Astrocyte of the cerebellum (primary cell): ENCODE data around the gene BLOC1S3.

Experiments used
- DNase-seq: peaks from one replicate; pipeline ENCODE4 v3.0.0-alpha.2; 2011; ENCODE audit warnings: low read depth
- H3K4me3 ChIP-seq: 2 replicates; pipeline ENCODE4 v1.5.1; 2011; ENCODE audit warnings: mild to moderate bottlenecking, low read depth, low read length, moderate library complexity
- in situ Hi-C: cut with HindIII; loops from 2 replicates; pipeline ENCODE4 v1.10.0; 2017; ENCODE audit warnings: low sequenced_read_pairs
- TF ChIP-seq, protein P1 (sequence below): IDR thresholded peaks from 2 replicates; pipeline ENCODE4 v1.5.1; 2012; ENCODE audit warnings: low read length, low read depth, moderate library complexity, mild to moderate bottlenecking; ENCODE audit errors: missing control alignments

The BLOC1S3 gene

DNA sequence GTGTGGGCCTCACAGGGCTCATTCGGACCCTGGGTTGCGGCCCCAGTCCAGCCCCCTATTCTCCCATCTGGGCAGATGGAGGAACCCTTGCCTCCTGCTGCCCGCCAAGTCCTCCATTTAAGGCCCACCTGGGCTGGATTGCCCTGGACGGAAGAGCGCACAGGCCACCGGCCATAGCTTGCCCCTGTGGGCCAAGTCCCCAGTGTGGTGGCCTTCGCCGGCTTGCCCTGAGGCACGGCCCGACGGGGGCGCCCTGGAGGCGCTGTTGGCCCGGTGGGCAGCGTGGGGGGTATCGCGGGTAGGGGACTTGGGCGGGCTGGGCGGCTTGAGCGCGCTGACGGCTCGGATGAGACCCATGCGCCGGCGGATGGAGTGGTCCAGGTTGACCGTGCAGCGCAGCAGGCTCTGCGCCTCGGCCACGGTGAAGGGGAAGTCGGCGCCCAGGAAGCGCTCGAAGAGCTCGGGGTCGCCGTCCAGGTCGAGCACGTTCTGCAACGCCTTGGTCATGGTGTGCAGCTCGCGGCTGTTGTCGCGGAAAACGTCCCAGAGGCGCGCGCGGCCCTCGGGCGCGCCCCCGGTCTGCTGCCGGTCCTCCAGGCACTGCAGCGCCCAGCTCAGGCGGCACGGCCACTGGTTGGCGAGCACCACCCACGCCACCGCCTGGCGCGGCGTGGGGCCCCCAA is 26.6 kb upstream of the BLOC1S3 start:
- TF ChIP-seq, protein P1, sequence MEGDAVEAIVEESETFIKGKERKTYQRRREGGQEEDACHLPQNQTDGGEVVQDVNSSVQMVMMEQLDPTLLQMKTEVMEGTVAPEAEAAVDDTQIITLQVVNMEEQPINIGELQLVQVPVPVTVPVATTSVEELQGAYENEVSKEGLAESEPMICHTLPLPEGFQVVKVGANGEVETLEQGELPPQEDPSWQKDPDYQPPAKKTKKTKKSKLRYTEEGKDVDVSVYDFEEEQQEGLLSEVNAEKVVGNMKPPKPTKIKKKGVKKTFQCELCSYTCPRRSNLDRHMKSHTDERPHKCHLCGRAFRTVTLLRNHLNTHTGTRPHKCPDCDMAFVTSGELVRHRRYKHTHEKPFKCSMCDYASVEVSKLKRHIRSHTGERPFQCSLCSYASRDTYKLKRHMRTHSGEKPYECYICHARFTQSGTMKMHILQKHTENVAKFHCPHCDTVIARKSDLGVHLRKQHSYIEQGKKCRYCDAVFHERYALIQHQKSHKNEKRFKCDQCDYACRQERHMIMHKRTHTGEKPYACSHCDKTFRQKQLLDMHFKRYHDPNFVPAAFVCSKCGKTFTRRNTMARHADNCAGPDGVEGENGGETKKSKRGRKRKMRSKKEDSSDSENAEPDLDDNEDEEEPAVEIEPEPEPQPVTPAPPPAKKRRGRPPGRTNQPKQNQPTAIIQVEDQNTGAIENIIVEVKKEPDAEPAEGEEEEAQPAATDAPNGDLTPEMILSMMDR, result no peak
- no peak for DNase-seq
- peak overlapping the region; percentile 15 for H3K4me3 ChIP-seq
- in situ Hi-C loops, result no loop called here

DNA sequence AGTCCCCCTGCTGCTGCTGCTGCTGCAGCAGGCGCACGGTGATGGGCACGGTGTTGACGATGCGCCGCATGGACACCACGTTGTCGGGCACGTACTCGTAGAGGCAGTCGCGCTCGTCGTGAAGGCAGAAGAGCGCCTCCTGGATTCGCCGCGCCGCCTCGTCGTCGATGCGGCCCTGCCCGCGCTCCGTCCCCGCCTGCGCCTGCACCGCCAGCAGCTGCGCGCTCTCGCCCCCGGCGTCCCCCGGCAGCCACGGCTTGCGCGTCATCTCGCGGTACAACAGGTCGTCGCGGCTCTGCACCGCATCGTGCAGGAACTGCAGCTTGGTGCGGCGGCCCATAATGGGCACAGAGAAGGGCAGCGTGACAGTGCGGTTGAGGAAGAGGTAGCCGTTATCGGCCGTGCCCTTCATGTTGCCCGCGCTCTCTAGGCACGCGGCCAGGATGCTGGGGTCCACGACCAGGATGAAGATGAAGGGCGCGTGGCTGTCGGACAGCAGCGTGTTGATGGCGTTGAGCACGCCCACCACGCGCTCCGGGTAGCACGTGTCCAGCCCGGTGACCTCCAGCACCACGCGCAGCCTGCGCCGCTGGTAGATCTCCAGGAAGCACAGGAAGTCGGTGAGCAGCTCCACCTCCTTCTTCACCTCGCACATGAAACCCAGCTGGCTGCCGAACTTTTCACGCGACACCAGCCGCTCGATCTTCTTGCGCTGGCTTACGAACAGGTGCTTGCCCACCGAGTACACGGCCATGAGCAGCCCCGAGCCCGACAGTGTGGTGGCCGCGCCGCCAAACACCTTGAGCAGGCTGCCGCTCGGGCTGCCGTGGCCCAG is 25.9 kb upstream of the BLOC1S3 start:
- DNase-seq, result no peak
- TF ChIP-seq, protein P1, result no peak
- H3K4me3 ChIP-seq, result peak overlapping the region; percentile 15
- in situ Hi-C loops, result no loop called here

DNA sequence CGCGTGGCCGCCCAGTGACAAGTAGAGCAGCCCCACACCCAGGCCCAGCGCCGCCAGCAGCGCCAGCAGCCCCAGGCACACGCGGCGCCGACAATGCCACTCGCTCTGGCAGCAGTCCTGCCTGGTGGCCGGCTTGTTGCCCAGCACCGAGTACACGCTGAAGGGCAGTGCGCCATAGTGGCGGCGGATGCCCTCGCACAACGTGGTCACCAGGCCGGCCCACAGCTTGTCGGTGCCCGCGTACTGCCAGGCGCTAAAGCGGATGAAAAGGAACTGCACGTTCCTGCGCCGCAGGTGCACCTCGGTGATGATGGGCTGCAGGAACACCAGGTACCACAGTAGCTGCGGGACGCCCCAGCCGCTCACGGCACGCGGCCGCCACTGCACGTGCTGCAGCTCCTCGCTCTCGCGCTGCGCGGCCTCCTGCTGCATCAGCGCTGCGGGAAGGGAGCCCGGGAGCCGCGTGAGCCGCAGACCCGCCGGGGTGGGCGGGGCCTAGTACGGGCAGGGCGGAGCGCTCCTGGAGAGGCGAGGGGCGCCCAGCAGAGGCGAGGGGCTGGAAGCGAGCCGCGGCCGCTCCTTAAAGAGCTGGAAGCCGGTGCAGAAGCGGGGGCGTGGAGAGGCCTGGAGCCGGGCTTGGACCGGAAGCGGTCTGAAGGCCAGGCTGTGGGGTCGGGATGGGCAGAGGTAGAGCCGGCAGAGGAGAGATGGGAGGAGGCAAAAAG is 25.1 kb upstream of the BLOC1S3 start:
- TF ChIP-seq, protein P1, result no peak
- DNase-seq, result no peak
- H3K4me3 ChIP-seq, result peak overlapping the region; percentile 15
- in situ Hi-C loops, result no loop called here

DNA sequence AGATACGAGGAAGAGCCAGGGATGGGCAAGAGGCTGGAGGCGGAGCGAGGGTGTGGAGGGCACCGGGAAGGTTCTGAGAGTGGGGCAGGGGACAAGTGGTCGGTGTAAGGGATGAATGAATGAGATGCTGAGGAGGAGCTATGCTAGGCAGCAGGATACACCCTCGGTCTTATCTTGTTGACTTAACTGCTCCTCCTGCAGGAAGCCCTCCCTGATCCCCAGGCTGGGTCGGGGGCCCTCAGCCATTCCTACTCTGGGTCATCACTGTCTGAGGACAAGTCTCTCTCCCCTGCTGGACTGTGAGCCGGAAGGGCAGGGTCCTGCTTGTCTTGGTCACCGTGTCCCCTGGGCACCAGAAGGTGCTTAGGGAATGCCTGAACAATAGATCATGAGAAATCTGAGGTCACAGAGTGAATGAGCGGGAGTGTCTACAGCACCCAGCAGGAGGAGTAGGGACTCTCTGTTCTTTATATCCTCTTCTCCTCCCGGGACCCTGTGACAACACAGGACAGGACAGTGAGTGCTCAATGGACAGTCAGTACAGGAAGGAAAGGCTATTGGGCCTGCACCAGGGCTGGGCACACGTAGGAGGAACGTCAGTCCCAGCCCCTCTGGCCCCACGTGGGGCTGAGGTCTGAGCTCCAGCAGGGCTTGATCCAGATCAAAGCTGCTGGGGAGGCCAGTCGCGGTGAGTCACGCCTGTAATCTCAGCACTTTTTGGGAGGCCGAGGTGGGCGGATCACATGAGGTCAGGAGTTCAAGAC is 24.3 kb upstream of the BLOC1S3 start:
- peak; percentile 59 for DNase-seq
- TF ChIP-seq, protein P1, result no peak
- in situ Hi-C loops, result no loop called here
- H3K4me3 ChIP-seq, result peak overlapping the region; percentile 4

DNA sequence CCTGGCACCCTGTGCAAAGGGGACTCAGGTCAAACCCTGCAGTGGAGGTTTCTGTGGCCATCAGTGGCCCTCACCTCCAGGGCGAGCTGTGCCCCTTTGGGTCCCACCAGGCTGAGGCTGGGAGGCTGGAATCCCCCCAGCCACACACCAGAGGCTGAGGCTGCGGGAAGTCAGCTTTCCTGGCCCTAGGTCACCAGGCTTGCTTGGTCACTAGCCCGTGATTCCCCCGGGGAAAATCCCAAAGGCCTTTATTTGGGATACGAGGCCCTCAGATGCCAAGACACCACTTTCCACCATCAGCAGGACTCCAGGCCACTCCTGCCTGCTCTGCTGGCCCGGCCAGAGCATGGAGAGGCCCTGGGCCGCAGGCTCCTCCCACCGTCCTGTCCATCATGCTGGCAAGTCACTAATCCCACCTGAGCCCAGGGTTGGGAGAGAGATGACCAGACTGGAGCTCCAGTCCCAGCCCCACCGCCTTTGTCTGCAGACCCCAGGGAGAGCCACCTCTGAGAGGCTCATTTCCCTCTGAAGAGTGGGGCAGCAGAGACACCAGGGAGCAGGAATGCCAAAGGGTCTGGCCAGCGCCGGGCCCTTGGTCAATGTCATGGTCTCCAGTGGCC is 22.5 kb upstream of the BLOC1S3 start:
- TF ChIP-seq, protein P1, result no peak
- in situ Hi-C loops, result no loop called here
- DNase-seq, result no peak
- no peak overlapping the region for H3K4me3 ChIP-seq
